Gastroesophageal sphincter (tissue), 4 donors: ENCODE measurements around the gene CXCL5. TPM values are rescaled to one million over a fixed set of nuclear protein-coding genes. Genes with fewer than 3 reads are reported as not detected.

Experiments used
- ATAC-seq: fragments of 150-250 bp; one replicate; pipeline ENCODE4 v1.9.1; 2016; ENCODE audit warnings: mild to moderate bottlenecking, moderate library complexity
- H3K27ac ChIP-seq, 4 donors: fragments of 200-600 bp; sonication (generic) in 3 of 4; 1 replicate in 3 of 4; 2 replicates in 1 of 4; pipeline ENCODE4 v1.5.1; 2016 to 2019
- H3K27me3 ChIP-seq: fragments of 200-600 bp; sonication (generic); one replicate; pipeline ENCODE4 v1.5.1; 2019
- H3K36me3 ChIP-seq, 2 donors: fragments of 200-600 bp; sonication (generic); one replicate each; pipeline ENCODE4 v1.5.1; 2019; ENCODE audit warnings: control low read depth in 1 of 2
- H3K4me1 ChIP-seq, 3 donors: fragments of 200-600 bp; sonication (generic); 1 replicate in 2 of 3; 2 replicates in 1 of 3; pipeline ENCODE4 v1.5.1; 2016 to 2019; ENCODE audit warnings: control low read depth in 2 of 3
- H3K4me3 ChIP-seq, 2 donors: fragments of 200-600 bp; sonication (generic); one replicate each; pipeline ENCODE4 v1.5.1; 2019; ENCODE audit warnings: mild to moderate bottlenecking in 1 of 2, moderate library complexity in 1 of 2
- H3K9me3 ChIP-seq, 3 donors: fragments of 200-600 bp; sonication (generic); one replicate each; pipeline ENCODE4 v1.5.1; 2017 to 2019; ENCODE audit warnings: control low read depth in 2 of 3
- CTCF ChIP-seq, 4 experiments: fragments of 200-600 bp in 2 of 4; fragments of 450-650 bp in 2 of 4; sonication (generic) in 1 of 4; IDR thresholded peaks; one replicate each; pipeline ENCODE4 v1.5.1; 2017 to 2019; ENCODE audit warnings: antibody characterized with exemption in 4 of 4, mild to moderate bottlenecking in 2 of 4, moderate library complexity in 2 of 4
- EP300 ChIP-seq: sonication (generic); formaldehyde crosslinking; IDR thresholded peaks from one replicate; pipeline ENCODE4 v1.6.1; 2017; ENCODE audit warnings: antibody characterized with exemption, mild to moderate bottlenecking
- POLR2A ChIP-seq, 2 donors: fragments of 450-650 bp; IDR thresholded peaks; one replicate each; pipeline ENCODE4 v1.6.1; 2017; ENCODE audit warnings: antibody characterized with exemption in 2 of 2, mild to moderate bottlenecking in 2 of 2, moderate library complexity in 1 of 2
- POLR2AphosphoS5 ChIP-seq: sonication (generic); formaldehyde crosslinking; IDR thresholded peaks from one replicate; pipeline ENCODE4 v1.6.1; 2017; ENCODE audit warnings: antibody characterized with exemption
- WGBS, 2 donors: methylation state at CpG; one replicate each; pipeline ENCODE4 v1.1.5; 2018; ENCODE audit warnings: low coverage in 1 of 2; 5-methylcytosine and 5-hydroxymethylcytosine counted together
- small RNA-seq, 4 donors: library from RNA; depleted of rRNA; stranded (forward); fragments of <200 nt; gene quantifications; one replicate each; pipeline ENCODE3, GENCODE V24; 2016
- total RNA-seq, 4 donors: library from RNA; depleted of rRNA; stranded (reverse); fragments of >200 nt; gene quantifications; one replicate each; pipeline ENCODE4 v1.1.0, GENCODE V29; 2016

The CXCL5 gene
- total RNA-seq, 4 donors from 2014 or later, result 0.19 to 1.3 (median 0.42) TPM; not detected in 1

- no peak for ATAC-seq
- Histone ChIP-seq H3K36me3 (no peaks in the 10 kb centered on the region), H3K4me3 (no peak overlapping the region), H3K4me1 (peaks cover 0 to 6% (median 1%) of the 10 kb centered on the region in 3 donors), H3K27ac (no peak overlapping the region), H3K27me3 (peaks cover 29% of the 10 kb centered on the region), H3K9me3 (peaks cover 0 to under 1% (median 0%) of the 10 kb centered on the region in 3 donors)
- 79 to 84% methylated on average over 7 of the region's 7 CpGs for WGBS, 2 donors
- TF ChIP-seq POLR2AphosphoS5 (no peak), POLR2A (IDR thresholded peaks at IDR 0.05) (no peak), CTCF (IDR thresholded peaks at IDR 0.05) (no peak), EP300 (no peak)
Measured at GRCh38 chr4:73948990-73949706, 49.3 kb downstream of the CXCL5 start.

DNA sequence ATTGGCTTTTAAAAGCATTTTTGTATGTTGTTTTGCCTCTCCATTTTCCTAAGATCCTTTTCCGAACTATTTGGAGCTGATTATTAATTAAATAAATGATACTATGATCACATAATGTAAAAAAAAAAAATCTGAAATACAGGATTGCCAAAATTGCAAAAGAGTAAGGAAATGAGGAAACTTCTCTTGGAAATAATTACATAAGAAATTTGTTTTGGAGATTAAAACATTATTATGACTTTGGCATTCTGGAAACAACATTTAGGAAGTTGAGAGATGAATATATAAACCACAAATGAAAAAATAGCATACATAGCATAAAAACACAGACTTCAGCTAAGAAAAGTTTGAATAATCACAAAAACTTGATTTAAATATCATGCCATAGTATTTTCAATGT is 50.2 kb downstream of the CXCL5 start:
- Histone ChIP-seq H3K4me3 (no peak overlapping the region), H3K9me3 (no peaks in the 10 kb centered on the region), H3K27ac (no peak overlapping the region), H3K27me3 (peaks cover 38% of the 10 kb centered on the region), H3K36me3 (no peaks in the 10 kb centered on the region), H3K4me1 (peaks cover 0 to 11% (median 5%) of the 10 kb centered on the region in 3 donors)
- TF ChIP-seq POLR2AphosphoS5 (no peak), CTCF (IDR thresholded peaks at IDR 0.05) (no peak), EP300 (no peak), POLR2A (IDR thresholded peaks at IDR 0.05) (no peak)
- 75% methylated on average over 1 of the region's 1 CpG for WGBS, 2 donors
- no peak for ATAC-seq

- peaks cover 46% of the 10 kb centered on the region for H3K27me3 ChIP-seq
- TF ChIP-seq EP300, result no peak
- no peak for TF ChIP-seq POLR2A (IDR thresholded peaks at IDR 0.05)
- no peak for TF ChIP-seq POLR2AphosphoS5
- TF ChIP-seq CTCF (IDR thresholded peaks at IDR 0.05), result no peak
- no peaks in the 10 kb centered on the region for H3K36me3 ChIP-seq
- no peak for ATAC-seq
- no peak overlapping the region for H3K4me3 ChIP-seq
- peaks cover 0 to 11% (median 5%) of the 10 kb centered on the region in 3 donors for H3K4me1 ChIP-seq
- no peak overlapping the region for H3K27ac ChIP-seq
- no peaks in the 10 kb centered on the region for H3K9me3 ChIP-seq
- 47 to 54% methylated on average over 3 of the region's 3 CpGs for WGBS, 2 donors
Measured at GRCh38 chr4:73947239-73947985, 51.1 kb downstream of the CXCL5 start.

GRCh38 chr4:73945674-73946449 is 52.6 kb downstream of the CXCL5 start:
- peaks cover 53% of the 10 kb centered on the region for H3K27me3 ChIP-seq
- WGBS, 2 donors, result 68 to 79% methylated on average over 3 of the region's 3 CpGs
- TF ChIP-seq POLR2AphosphoS5, result no peak
- H3K4me3 ChIP-seq, result no peak overlapping the region
- peaks cover 0 to 11% (median 5%) of the 10 kb centered on the region in 3 donors for H3K4me1 ChIP-seq
- H3K36me3 ChIP-seq, result no peaks in the 10 kb centered on the region
- ATAC-seq, result no peak
- no peaks in the 10 kb centered on the region for H3K9me3 ChIP-seq
- no peak overlapping the region for H3K27ac ChIP-seq

Small RNAs within 50 kb of the gene (small RNA-seq; reads per million reads assigned to genes)
- 0 reads per million in 4 donors for gene RN7SL218P

Other genes with a start within 250 kb of the CXCL5 start
- gene CXCL6, start 162.0 kb downstream of the CXCL5 start, total RNA-seq, result 1 to 10 TPM in 1 of 4 donors, not detected in 3; 1.1 TPM
- not detected for gene PF4V1, start 145.4 kb downstream of the CXCL5 start, total RNA-seq
- 10 to 100 TPM in 1 of 4 donors, 1 to 10 TPM in 2, not detected in 1; 1.6 to 10.5 (median 3.1) TPM for gene CXCL1, start 129.3 kb downstream of the CXCL5 start, total RNA-seq
- not detected for gene PF4, start 16.6 kb downstream of the CXCL5 start, total RNA-seq
- not detected for gene PPBP, start 10.5 kb downstream of the CXCL5 start, total RNA-seq
- gene CXCL3, start 40.0 kb upstream of the CXCL5 start, total RNA-seq, result 1 to 10 TPM in 1 of 4 donors, not detected in 3; 1.9 TPM
- gene CXCL2, start 100.5 kb upstream of the CXCL5 start, total RNA-seq, result 10 to 100 TPM in 1 of 4 donors, 1 to 10 TPM in 3; 2.5 to 22.8 (median 5.9) TPM
- gene MTHFD2L, start 159.4 kb upstream of the CXCL5 start, total RNA-seq, result 10 to 100 TPM; 12.4 to 29.0 (median 23.4) TPM